NCI-H146 treated with DMSO at 0.1 percent for 48 hours (cell line): ENCODE results near the gene C11orf68.
"Not testable (repeated sequence)": the region's sequence is repeated elsewhere in the genome, so short reads cannot be mapped to it uniquely, and the experiment has no call there.

ENCODE experiments used
- DNase-seq: peaks from one replicate; lab custom pipeline; 2025; ENCODE audit not compliant: unreplicated experiment; lab: John Stamatoyannopoulos, UW

The C11orf68 gene

DNA sequence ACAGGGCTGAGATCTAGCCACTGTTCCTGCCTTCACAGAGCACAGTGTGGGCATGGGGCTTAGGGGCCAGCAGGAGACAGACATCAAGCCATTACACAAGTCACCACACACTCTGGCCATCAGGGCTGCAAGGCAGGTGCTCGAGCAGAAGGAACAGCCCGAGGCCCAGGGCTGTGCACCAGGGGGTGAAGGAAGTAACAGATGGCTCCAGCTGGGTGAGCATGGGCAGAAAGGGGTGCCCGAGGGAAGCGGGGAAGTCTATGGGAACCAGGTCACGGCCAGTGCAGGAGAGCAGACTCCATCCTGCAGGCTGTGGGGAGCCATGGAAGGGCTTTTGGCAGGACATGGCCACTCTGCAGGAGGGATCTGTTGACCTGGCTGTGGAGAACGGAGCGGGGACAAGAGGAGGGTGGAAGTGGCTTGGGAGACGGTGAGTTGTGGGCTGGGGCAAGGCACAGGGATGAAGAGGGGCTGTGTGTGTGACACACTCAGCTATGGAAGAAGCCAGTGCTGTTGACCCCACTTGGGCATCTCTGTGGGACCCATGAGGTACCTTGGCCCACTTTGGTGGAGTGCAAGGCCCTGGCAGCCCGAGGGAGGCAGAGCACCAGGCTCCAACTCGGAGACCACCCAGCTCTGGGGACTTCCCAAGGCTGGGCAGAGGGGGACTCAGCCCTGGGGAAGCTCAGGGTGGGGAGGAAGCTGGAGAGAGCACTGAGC, 3.6 kb downstream of the C11orf68 start:
- DNase-seq = no peak

DNA sequence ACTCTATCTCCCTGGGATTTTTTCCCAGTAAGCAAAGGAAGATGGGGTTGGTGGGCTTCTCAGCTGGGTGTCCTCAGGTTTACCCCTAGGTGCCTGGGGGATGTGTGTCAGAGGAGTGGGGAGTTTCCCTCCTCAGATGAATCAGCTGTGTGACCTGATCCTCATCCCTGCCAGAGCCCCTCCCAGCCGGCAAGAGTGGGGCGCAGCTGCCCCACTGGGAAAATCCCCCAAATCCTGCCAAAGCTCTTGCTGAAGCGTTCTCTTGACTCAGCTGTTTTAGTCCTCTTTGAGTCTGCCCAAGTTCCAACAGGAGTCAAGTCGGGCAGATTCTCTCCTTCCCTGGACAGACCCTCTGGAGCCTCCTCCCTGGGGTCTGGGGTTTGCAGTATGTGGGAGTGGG, 6.0 kb downstream of the C11orf68 start:
- no peak for DNase-seq

DNA sequence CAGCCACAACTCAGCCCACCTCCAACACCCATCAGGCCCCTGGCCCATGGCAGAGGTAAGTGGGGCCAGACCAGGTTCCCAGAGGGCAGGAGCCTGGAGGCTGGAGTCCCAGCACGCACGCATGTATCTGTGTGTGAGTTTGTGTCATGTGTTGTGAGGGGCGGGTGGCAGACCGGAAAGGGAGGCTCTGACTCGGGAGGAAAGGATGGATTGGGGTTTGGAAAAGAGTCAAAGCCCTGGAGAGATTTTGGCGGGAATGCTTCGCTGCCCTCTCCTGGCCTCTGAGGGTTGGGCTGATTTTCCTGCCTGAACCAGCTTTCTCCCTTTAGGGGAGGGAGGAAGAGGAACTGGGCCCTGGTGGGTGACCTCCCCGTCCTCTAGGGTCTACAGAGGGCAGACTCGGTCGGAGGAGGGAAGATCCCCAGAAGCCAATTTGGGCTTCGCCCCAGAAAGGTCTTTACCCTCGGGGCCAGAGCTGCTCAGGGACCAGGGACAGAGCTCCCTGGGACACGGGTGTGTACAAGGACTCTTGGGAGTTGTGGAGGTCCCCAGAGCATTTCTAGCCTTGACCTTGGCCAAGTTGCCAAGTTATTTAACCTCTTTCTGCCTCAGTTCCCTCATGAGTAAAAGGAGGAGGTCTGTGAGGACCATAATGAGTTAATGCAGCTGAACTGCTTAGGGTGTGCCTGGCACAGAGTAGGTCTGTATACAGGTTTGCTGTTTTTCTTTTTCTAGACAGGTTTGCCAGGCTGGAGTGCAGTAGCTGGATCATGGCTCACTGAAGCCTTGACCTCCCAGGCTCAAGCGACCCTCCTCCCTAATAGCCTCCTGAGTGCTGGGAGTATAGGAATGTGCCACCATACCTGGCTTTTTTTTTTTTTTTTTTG, 6.9 kb downstream of the C11orf68 start:
- no peak for DNase-seq

DNA sequence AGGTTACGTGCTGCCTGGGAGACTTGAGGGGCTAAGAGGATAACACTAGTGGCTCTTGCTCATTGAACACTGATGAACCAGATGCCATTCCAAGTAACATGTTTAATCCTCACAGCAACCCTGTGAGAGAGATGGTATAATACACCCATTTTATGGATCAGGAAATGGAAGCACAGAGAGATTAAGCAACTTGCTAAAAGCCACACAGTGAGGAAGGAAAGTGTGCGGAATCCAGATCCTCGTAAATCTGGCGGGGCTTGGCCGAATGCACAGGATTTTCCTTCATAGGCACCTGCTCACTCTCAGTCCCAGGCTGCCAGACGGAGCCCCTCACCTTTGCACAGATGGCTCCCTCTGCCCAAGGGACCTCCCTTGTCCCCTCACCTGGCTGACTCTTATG, 11.0 kb downstream of the C11orf68 start:
- DNase-seq = no peak

DNA sequence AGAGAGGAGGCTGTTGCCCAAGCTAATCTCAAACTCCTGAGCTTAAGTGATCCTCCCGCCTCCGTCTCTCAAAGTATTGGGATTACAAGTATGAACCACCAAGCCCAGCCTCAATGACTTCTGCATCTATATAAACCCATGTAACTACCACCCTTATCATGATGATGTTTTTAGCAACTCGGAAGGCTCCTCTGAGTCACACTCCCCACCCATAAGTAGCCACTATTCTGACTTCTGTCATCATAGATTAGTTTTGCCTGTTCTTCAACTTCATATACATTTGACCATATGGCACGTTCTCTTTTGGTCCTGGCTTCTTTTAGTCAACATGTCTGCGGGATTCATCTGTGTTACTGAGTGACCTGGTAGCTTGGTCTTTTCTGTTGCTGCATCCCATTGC, 12.3 kb downstream of the C11orf68 start:
- no peak for DNase-seq

DNA sequence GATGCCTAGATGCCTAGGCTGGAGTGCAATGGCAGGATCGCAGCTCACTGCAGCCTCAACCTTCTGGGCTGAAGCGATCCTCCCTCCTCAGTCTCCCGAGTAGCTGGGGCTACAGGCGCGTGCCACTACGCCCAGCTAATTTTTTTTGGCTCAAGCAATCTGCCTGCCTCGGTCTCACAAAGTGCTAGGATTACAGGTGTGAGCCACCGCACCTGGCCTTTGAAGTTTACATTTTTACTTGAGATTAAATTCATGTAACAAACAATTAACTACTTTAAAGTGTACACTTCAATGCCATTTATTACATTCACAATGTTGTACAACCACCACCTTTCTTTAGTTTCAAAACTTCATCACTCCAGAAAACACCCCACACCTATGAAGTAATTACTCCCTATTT, 15.1 kb downstream of the C11orf68 start:
- no peak for DNase-seq

DNA sequence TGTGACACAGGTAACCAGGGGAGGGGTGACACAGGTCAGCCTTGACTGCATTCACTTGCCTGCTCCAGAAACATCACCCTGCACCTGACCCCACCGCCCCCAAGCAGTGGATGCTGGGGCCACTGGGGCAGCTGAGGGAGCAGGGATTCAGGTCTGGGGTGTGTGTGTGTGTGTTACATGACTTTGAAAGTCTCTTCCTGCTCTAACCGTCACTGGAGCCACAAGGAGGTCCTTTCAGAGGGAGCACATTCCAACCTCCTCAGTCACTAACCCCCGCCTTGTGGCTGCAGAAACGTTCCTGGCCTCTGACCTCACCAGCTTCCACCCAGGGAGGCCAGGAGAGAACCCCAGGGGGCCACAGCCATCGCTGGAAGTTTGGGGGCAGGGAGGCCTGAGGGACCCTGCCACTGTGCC, 15.8 kb downstream of the C11orf68 start:
- DNase-seq = no peak

DNA sequence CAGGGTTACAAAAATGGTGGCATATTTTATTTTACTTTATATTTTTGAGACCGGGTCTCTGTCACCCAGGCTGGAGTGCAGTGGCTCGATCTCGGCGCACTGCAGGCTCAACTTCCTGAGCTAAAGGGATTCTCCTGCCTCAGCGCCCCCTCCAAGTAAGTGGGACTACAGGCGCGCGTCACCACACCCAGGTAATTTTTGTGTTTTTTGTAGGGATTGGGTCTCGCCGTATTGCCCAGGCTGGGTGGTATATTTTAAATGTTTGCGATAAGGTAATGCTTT, 18.0 kb downstream of the C11orf68 start:
- DNase-seq = no peak

DNA sequence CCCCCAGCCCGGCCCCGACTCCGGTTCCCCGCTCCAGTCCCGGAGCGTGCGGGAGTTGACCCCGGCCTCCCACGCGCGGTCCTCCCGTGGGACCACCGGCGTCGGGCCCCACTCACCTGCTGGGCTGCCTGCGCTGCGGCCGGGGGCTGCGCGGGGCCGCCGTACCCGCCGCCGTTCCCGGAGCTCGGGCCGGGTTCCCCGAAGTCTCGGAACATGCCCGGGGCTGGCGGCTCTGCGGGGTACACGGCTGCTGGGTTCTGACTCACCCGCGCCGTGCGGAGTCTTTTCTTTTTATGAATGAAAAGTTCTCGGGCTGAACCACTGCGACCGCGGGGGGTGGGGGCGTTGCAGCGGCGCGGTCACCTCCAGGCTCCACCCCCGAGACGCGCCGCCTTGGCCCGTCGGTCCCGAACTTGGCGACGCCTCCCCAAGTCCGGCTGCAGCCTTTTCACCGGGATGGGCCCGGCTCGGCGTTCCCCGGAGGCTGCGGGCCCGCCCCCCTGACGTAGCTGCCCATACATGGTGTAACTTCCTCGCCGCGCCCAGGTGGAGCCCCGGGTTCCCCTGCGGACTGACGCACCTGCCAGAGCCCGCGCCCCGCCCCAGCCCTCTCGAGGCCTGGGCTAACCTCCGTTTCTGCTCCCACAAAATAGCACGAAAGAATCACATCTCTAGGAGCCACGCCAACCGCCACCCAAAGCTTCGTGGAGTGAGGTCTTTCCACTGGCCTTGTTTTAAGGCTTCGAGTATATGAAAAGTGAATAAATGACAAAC, 18.6 kb downstream of the C11orf68 start, which contains the start of gene FOSL1:
Gene FOSL1 (minus strand): TSS at position 264 of the 774 bp plus-strand sequence. CDS start 49 bp downstream, at position 215.
- DNase-seq = peak; percentile 68

DNA sequence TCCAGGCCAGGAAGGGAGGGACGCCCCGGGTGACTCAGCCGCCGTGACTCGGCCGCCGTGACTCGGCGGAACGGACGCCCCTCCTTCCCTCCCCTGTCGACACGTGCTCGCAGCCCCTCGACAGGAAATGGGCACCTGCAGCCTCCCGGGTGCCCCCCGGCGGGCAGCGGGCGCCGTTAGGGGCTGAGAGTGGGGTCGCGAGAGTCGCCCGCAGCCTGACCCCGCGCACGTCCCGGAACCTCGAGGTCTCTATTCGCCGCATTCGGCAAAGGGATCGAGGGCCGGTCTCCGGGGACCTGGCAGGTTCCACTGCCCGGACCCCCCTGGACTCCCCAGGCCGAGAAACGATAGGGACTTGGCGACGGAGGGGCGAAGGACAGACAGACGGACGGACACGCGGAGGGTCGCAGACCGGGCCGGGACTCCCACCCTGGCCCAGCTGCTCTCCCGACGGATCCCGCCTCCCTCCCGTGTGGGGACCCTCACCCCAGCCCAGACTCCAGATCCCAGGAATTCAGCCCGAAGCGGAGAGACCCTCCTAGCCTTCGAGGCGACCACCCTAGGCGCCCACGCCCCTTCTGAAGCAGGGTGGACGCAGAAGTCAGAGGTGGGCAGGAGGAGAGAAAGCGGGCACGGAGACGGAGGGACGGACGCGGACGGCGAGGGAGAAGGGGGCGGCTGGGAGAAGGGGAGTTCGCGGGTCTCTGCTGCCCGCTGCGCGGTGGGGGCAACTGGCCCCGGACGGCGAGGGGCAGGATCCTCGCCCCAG, 19.3 kb downstream of the C11orf68 start:
- DNase-seq = no peak

DNA sequence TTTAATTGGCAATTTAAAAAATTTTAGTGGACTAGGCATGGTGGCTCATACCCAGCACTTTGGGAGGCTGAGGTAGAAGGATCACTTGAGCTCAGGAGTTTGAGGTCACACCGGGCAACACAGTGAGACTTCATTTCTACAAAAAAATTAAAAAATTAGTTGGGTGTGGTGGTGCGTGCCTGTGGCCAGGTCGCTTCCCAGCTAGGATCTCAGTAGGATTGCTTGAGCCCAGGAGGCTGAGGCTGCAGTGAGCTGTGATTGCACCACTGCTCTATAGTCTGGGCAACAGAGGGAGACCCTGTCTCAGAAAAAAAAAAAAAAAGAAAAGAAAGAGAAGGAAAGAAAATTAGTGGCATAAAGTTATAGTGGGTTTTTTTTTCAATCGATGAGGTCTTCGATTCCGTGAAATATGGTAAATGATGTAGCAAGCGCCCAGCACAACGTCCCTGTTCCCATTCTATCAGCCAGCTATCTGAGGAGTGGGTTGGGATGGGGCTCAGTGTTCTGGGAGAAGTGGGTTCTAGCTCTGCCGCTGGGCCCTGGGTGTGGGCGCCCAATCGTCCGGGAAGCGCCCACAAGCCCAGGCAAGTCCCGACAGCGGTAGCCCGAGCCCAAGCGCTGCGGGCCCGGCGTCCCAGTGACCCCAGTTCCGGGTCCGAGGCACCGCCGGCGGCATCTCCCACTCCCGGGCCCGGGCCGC, 20.1 kb downstream of the C11orf68 start:
- no peak for DNase-seq

DNA sequence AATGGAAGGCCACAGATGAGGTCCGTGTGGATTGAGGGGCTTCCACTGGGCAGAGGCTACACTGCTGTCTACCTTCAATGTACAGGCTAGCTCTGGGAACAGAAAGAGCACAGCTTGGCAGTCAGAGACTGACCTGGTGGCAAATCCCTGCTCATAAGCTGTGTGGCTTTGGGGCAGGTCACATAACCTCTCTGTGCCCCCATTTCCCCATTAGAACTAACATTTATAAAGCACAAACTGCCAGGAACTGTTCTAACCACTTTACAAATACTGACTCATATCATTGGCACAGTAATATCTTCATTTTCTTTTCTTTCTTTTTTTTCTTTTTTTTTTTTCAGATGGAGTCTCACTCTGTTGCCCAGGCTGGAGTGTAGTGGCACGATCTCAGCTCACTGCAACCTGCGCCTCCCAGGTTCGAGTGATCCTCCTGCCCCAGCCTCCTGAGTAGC, 21.8 kb downstream of the C11orf68 start:
- DNase-seq = no peak

DNA sequence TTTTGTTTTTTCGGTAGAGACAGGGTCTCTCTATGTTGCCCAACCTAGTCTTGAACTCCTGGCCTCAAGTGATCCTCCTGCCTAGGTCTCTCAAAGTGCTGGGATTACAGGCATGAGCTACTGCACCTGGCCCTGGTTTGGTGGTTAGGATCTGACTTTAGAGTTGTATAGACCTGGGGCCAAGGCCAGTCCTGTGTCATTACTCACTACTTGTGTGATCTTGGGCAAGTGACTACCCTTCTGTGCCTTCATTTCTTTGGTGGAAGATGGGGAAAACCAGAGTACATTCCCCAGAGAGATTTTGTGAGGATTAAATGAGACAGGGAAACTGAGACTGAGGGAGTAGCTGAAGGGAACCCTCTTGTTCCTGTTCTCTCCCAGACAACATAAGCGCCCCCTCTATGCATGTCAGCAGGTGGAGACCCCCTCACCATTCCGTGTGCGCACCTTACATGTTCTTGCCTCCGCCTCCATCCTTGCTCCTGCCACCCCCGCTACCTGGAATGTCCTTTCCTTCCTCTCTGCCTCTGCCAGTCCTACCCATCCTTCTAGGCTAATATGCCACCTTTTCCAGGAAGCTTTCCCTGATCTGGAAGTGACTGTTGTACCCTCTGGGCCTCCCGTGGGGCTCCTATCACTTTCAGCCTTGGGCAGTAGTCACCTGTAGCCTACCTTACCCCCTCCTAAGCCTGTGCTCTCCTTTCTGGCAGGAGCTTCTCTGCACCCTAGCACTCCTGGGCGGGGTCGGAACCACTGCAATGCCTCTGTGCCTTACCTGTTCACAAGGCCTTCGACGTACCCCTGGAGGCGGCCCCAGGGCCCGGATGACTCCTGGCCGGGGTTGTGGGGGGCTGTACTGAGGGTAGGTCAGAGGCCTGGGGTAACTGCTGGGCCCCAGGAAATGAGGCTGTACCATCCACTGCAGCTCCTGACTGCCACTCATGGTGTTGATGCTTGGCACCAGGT, 22.5 kb downstream of the C11orf68 start:
- no peak for DNase-seq

DNA sequence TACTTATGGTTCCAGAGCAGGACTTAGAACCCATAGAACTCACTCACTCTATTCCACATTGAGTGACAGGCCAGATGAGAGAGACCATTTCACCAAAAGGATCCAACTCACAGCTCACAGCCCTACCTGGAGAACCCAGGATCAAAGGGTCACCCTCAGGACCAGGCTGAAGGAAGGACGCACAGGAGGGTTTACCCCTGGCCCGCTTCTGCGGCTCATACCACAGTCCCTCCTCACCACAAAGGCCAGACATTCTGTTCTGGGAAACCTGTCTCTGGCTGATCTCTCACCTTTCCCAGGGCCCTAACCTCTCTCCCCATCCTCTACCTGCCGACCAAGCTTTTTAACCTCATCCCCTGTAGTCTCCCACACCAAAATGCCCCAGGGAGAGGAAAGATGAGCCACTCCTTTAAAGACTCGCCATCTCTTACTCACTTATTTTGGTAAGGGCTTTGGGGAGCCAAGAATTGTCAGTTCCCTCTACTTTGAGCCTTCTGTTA, 23.3 kb downstream of the C11orf68 start:
- no peak for DNase-seq

DNA sequence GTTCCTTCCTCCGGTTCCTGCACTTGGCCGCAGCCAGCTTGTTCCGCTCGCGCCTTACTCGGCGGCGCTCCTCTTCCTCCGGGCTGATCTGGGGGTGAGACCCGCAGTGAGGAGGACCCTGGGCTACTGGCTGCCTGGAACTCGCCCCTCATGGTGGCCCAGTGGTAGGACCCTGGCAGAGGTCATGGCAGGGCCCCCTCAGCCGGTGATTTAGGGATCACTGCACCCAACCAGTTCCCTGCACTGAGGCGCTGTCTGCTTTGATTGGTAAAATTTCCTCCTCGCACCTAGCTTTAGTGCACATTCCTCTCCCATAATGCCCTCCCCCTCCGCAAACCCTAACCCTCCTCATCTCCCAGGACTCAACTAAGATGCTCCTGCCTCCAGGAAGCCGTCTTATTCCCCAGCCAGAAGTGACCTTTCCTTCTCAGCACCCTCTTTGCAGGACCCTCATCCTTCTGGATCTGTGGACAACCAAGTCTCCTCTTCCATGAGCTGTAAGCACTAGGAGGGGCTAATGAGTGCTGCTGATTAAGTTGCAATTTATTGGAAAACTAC, 24.7 kb downstream of the C11orf68 start:
- DNase-seq = no peak

DNA sequence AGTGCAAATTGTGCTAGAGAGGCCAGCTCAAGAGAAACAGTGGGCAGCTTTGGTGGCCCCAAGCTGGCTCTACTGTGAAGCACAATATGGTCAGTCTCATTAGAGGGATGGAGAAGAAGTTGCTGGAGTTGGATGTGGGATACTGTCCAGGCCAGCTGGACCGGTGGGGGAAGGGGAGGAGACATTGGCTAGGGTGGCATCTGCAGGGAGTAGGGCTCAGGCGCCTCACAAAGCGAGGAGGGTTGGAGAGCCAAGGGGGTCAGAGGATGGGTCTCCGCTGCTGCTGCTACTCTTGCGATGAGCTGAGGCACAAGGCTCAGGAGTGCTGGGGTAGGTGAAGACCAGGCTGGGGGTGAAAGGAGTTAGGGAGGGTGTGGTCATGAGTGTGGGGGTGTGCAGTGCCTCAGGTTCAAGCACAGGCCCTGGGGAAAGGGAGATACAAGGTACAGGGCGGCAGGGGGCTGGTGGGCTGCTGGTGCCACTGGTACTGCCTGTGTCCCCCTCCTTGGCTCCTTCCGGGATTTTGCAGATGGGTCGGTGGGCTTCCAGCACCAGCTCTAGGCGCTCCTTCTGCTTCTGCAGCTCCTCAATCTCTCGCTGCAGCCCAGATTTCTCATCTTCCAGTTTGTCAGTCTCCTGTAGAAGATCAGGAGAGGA, 26.1 kb downstream of the C11orf68 start:
- DNase-seq = no peak

DNA sequence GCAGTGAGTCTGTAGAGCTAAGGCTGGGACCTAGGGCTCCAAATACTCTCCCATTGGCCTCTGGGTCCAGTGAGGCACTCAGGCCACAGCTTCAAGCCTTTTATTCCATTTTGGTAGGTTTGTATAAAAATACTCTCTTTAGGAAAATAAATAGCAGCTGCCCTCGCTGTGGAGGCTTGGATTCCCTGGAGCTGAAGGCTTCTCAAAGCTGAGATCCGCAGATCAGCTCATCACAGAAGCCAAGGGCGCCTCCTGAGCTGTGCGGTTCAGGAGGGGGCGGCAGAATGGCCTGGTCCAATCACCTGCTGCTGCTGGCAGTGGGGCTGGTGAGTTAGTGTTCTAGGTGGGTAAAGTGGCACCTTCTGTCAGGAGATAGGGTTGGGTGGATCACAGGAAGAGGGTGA, 26.7 kb downstream of the C11orf68 start:
- not testable (repeated sequence) for DNase-seq
